GM12878 (cell line): ENCODE results near the gene TLR5. TPM values are rescaled to one million over a fixed set of nuclear protein-coding genes. Genes with fewer than 3 reads are reported as not detected.

Experiments
- ATAC-seq: fragments of 200-7000 bp; cut with Tn5 transposase; 3 replicates; pipeline ENCODE4 v1.9.1; 2020; ENCODE audit warnings: mild to moderate bottlenecking, moderate library complexity
- BruUV-seq: library from RNA; stranded (reverse); fragments of 400-500 nt; replicated peaks from 2 replicates; lab custom pipeline; 2021; lab: Mats Ljungman, UMichigan
- CTCF ChIA-PET: fragments of 300-600 bp; sonication (Branson Sonifier 250); formaldehyde crosslinking; extraction: SDS; loops from one replicate; lab custom pipeline; 2021; ENCODE audit warnings: inconsistent platforms; lab: Yijun Ruan, JAX
- POLR2A ChIA-PET: fragments of 350-600 bp; formaldehyde crosslinking; extraction: SDS; loops from one replicate; lab custom pipeline; 2021; ENCODE audit warnings: inconsistent platforms; lab: Charles Lee
- RAD21 ChIA-PET: fragments of 300-600 bp; sonication (Branson Sonifier 250); formaldehyde crosslinking; loops from one replicate; lab custom pipeline; 2023; ENCODE audit warnings: antibody characterized with exemption; ENCODE audit not compliant: unreplicated experiment; lab: Charles Lee
- SMC1A ChIA-PET: fragments of 300-600 bp; sonication (Branson Sonifier 250); formaldehyde crosslinking; loops from one replicate; lab custom pipeline; 2023; ENCODE audit not compliant: unreplicated experiment, uncharacterized antibody; lab: Charles Lee
- DNase-seq: peaks from one replicate; pipeline ENCODE4 v3.0.0-alpha.2; 2011; ENCODE audit warnings: low read depth, low spot score
- FAIRE-seq: peaks from 3 replicates; lab custom pipeline; 2011; peaks lifted over from hg19 to GRCh38; lab: Jason Lieb, UNC
- H2AFZ ChIP-seq: 2 replicates; pipeline ENCODE4 v1.6.0; 2011; ENCODE audit warnings: low read depth, low read length, control low read depth; ENCODE audit not compliant: control insufficient read depth
- H3K27ac ChIP-seq: 2 replicates; pipeline ENCODE4 v1.5.1; 2011; ENCODE audit warnings: control low read depth; ENCODE audit not compliant: control insufficient read depth, insufficient read depth
- H3K27me3 ChIP-seq, 2 experiments: replicated peaks in 1 of 2; 2 replicates each; pipeline versions ENCODE4 v1.6.0 to v1.6.1; 2011; ENCODE audit warnings: low read length in 1 of 2; ENCODE audit not compliant: control insufficient read depth in 2 of 2, insufficient read depth in 2 of 2
- H3K36me3 ChIP-seq, 2 experiments: 2 replicates each; pipeline ENCODE4 v1.5.1; 2011; ENCODE audit warnings: low read length in 1 of 2; ENCODE audit not compliant: control insufficient read depth in 2 of 2, insufficient read depth in 2 of 2
- H3K4me1 ChIP-seq: 2 replicates; pipeline ENCODE4 v1.6.1; 2011; ENCODE audit warnings: mild to moderate bottlenecking, low read length, moderate library complexity, mixed read lengths; ENCODE audit not compliant: control insufficient read depth, insufficient read depth
- H3K4me2 ChIP-seq: 2 replicates; pipeline ENCODE4 v1.6.0; 2011; ENCODE audit warnings: control low read depth; ENCODE audit not compliant: control insufficient read depth, insufficient read depth
- H3K4me3 ChIP-seq: fragments of 200-600 bp; sonication (generic); 2 replicates; pipeline ENCODE4 v1.5.1; 2016
- H3K79me2 ChIP-seq: 2 replicates; pipeline ENCODE4 v1.6.0; 2011; ENCODE audit warnings: low read length; ENCODE audit not compliant: control insufficient read depth, insufficient read depth
- H3K9ac ChIP-seq: 2 replicates; pipeline ENCODE4 v1.8.0; 2011; ENCODE audit warnings: low read length, control low read depth, mixed read lengths; ENCODE audit not compliant: control insufficient read depth, insufficient read depth
- H3K9me3 ChIP-seq: replicated peaks from 3 replicates; pipeline ENCODE4 v1.5.1; 2011; ENCODE audit warnings: mild to moderate bottlenecking, low read length; ENCODE audit not compliant: control insufficient read depth, insufficient read depth
- H4K20me1 ChIP-seq: 2 replicates; pipeline ENCODE4 v1.6.0; 2011; ENCODE audit not compliant: control insufficient read depth, insufficient read depth
- BCL11A ChIP-seq: IDR thresholded peaks from 2 replicates; pipeline ENCODE4 v1.6.1; 2011; ENCODE audit warnings: low read depth, low read length
- CHD1 ChIP-seq: IDR thresholded peaks from 2 replicates; pipeline ENCODE4 v1.6.1; 2012; ENCODE audit warnings: low read depth, low read length, improper control_type of control experiment
- CREM ChIP-seq: IDR thresholded peaks from 2 replicates; pipeline ENCODE4 v1.6.1; 2014; ENCODE audit warnings: antibody characterized with exemption, low read depth
- HCFC1 ChIP-seq: fragments of 150-350 bp; IDR thresholded peaks from 2 replicates; pipeline ENCODE4 v1.6.1; 2014; ENCODE audit warnings: low read length
- IKZF1 ChIP-seq: fragments of 450-650 bp; conservative IDR thresholded peaks from 2 replicates; pipeline ENCODE4 v1.6.1; 2017; ENCODE audit warnings: antibody characterized with exemption, mild to moderate bottlenecking
- IKZF2 ChIP-seq, 2 experiments: fragments of 450-650 bp; IDR thresholded peaks; 2 replicates each; pipeline ENCODE4 v1.6.1; 2017; ENCODE audit warnings: mild to moderate bottlenecking in 2 of 2, moderate library complexity in 2 of 2
- NR2C1 ChIP-seq: fragments of 450-650 bp; IDR thresholded peaks from 2 replicates; pipeline ENCODE4 v1.6.1; 2017; ENCODE audit warnings: antibody characterized with exemption, mild to moderate bottlenecking, moderate library complexity
- RB1 ChIP-seq: fragments of 450-650 bp; formaldehyde crosslinking; IDR thresholded peaks from 2 replicates; pipeline ENCODE4 v1.6.1; 2017; ENCODE audit warnings: mild to moderate bottlenecking, borderline replicate concordance
- SIN3A ChIP-seq: IDR thresholded peaks from 2 replicates; pipeline ENCODE4 v1.6.1; 2012; ENCODE audit warnings: low read depth, low read length, improper control_type of control experiment
- SKIL ChIP-seq: fragments of 450-650 bp; IDR thresholded peaks from 2 replicates; pipeline ENCODE4 v1.6.1; 2017; ENCODE audit warnings: mild to moderate bottlenecking, low read depth, inconsistent platforms; ENCODE audit not compliant: poor library complexity, severe bottlenecking
- SPI1 ChIP-seq: IDR thresholded peaks from 2 replicates; pipeline ENCODE4 v1.6.1; 2011; ENCODE audit warnings: low read depth, mild to moderate bottlenecking, low read length, moderate library complexity, borderline replicate concordance; ENCODE audit not compliant: insufficient read depth
- TBL1XR1 ChIP-seq: IDR thresholded peaks from 2 replicates; pipeline ENCODE4 v1.6.1; 2012; ENCODE audit warnings: low read depth, low read length, improper control_type of control experiment
- USF1 ChIP-seq: IDR thresholded peaks from 2 replicates; pipeline ENCODE4 v1.6.1; 2011; ENCODE audit warnings: borderline replicate concordance, low read depth, mild to moderate bottlenecking, moderate library complexity, mixed read lengths, low read length; ENCODE audit not compliant: insufficient read depth; ENCODE audit errors: extremely low read length
- WGBS: methylation state at CpG from one replicate; pipeline ENCODE4 v1.1.6; 2016; ENCODE audit warnings: low lambda C conversion rate; ENCODE audit not compliant: insufficient replicate concordance, insufficient coverage; ENCODE audit errors: missing lambda C conversion rate; 5-methylcytosine and 5-hydroxymethylcytosine counted together
- in situ Hi-C: fragments of 300-500 bp; cut with MboI; formaldehyde crosslinking; loops from 9 replicates; pipeline ENCODE4 v1.14.3; 2018; ENCODE audit warnings: mixed read lengths
- intact Hi-C: fragments of 100-400 bp; cut with micrococcal nuclease; formaldehyde crosslinking; loops from one replicate; pipeline ENCODE4 v1.14.2; 2022; ENCODE audit not compliant: unreplicated experiment
- polyA plus RNA-seq, 11 experiments: library from polyadenylated mRNA; depleted of rRNA in 4 of 11; unstranded in 6 of 11; stranded (reverse) in 5 of 11; fragments of >200 nt; fragmentation: Nextera tagmentation in 4 of 11; fragmentation: Illumina TruSeq in 1 of 11; extraction: Ambion mirVana in 4 of 11; extraction: Trizol in 1 of 11; gene quantifications; 1 replicate in 1 of 11; 2 replicates in 10 of 11; pipeline versions ENCODE4 v1.2.1 to v1.2.3, GENCODE V29; 2011 to 2016; ENCODE audit warnings: inconsistent platforms in 2 of 11, missing spikeins in 2 of 11, low read depth in 1 of 11
- total RNA-seq, 4 experiments: library from RNA; depleted of rRNA in 3 of 4; stranded (reverse); fragments of >200 nt in 3 of 4; fragmentation: Illumina TruSeq in 1 of 4; extraction: Trizol in 1 of 4; gene quantifications; 2 replicates each; pipeline versions ENCODE4 v1.2.1 to v1.2.3, GENCODE V29; 2013 to 2021
- TF ChIP-seq, protein P1 (sequence below): fragments of 450-650 bp; formaldehyde crosslinking; IDR thresholded peaks from 2 replicates; pipeline ENCODE4 v1.4.0; 2022; ENCODE audit warnings: mild to moderate bottlenecking, moderate library complexity

Gene TLR5
- total and polyA plus RNA-seq, 10 of the 15 experiments (the other 5 are each of a cell fraction or from before 2014, with no cell fraction given) = 0.34 to 5.3 (median 0.79) TPM

GRCh38 chr1:223179280-223179679 lies 36.2 kb upstream of the TLR5 start (continued):
- TF ChIP-seq RB1 (no peak), CHD1 (no peak), TBL1XR1 (no peak), SKIL (no peak)

GRCh38 chr1:223177681-223178080 lies 34.6 kb upstream of the TLR5 start:
- no peak overlapping the region for H3K9ac ChIP-seq
- no peaks in the 10 kb centered on the region for H3K4me1 ChIP-seq
- H3K4me2 ChIP-seq = no peak overlapping the region
- H3K27ac ChIP-seq = no peak overlapping the region
- no peaks in the 10 kb centered on the region for H4K20me1 ChIP-seq
- no peaks in the 10 kb centered on the region for H3K36me3 ChIP-seq
- SMC1A ChIA-PET = interaction anchor here (0.6 to 5.9 kb wide), 9 partner anchors 8 to 76 kb away, joined by 3 to 47 read pairs (median 4); no protein-coding TSS in a partner anchor
- RAD21 ChIA-PET = interaction anchor here (0.9 to 2.5 kb wide), 3 partner anchors 44 to 67 kb away, joined by 3 to 7 read pairs (median 3); no protein-coding TSS in a partner anchor
- intact Hi-C loops (no loop called here), in situ Hi-C loops (no loop called here)
- no TSS peak for BruUV-seq
- POLR2A ChIA-PET = interaction anchor here (1.2 kb wide), 1 partner anchor 9 kb away, joined by 3 read pairs; no protein-coding TSS in a partner anchor
- no peak for FAIRE-seq
- H3K4me3 ChIP-seq = no peak overlapping the region
- ATAC-seq = no peak
- no peak for DNase-seq
- TF ChIP-seq SIN3A (no peak), NR2C1 (no peak), CREM (no peak), HCFC1 (no peak), IKZF1 (peak; percentile 28; the same call in 1 of the 2 replicates), IKZF2 (IDR thresholded peaks at IDR 0.05) (peak in 1 of 2 experiments; percentile 53; a peak in 2 of 4 replicates), RB1 (no peak), SPI1 (peak; percentile 65; the same call in 1 of the 2 replicates), USF1 (no peak), BCL11A (no peak)
- TF ChIP-seq, protein P1, sequence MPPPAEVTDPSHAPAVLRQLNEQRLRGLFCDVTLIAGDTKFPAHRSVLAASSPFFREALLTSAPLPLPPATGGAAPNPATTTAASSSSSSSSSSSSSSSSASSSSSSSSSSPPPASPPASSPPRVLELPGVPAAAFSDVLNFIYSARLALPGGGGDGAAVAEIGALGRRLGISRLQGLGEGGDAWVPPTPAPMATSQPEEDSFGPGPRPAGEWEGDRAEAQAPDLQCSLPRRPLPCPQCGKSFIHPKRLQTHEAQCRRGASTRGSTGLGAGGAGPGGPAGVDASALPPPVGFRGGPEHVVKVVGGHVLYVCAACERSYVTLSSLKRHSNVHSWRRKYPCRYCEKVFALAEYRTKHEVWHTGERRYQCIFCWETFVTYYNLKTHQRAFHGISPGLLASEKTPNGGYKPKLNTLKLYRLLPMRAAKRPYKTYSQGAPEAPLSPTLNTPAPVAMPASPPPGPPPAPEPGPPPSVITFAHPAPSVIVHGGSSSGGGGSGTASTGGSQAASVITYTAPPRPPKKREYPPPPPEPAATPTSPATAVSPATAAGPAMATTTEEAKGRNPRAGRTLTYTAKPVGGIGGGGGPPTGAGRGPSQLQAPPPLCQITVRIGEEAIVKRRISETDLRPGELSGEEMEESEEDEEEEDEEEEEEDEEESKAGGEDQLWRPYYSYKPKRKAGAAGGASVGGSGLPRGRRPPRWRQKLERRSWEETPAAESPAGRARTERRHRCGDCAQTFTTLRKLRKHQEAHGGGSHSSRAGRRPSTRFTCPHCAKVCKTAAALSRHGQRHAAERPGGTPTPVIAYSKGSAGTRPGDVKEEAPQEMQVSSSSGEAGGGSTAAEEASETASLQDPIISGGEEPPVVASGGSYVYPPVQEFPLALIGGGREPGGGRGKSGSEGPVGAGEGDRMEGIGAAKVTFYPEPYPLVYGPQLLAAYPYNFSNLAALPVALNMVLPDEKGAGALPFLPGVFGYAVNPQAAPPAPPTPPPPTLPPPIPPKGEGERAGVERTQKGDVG = no peak
- no peaks in the 10 kb centered on the region for H3K9me3 ChIP-seq
- CTCF ChIA-PET = interaction anchor here (0.9 to 4.6 kb wide), 7 partner anchors 28 to 68 kb away, joined by 3 to 62 read pairs (median 4); no protein-coding TSS in a partner anchor
- H2AFZ ChIP-seq = no peak overlapping the region
- 2% methylated on average over 5 of the region's 5 CpGs for WGBS
- peaks cover 0 to 3% of the 10 kb centered on the region in 2 experiments; a peak in 2 of 4 replicates for H3K27me3 ChIP-seq
- H3K79me2 ChIP-seq = no peaks in the 10 kb centered on the region
